OCI-LY3 (cell line): ENCODE measurements around the gene SMARCE1.
A peak's percentile ranks its signal among the peaks of the same experiment; 100 is the strongest.

Experiments used
- H2AFZ ChIP-seq: fragments of 200-600, 300-600 bp; shearing (Covaris generic); 2 replicates; pipeline ENCODE4 v1.6.0; 2014; ENCODE audit warnings: antibody characterized with exemption, low read depth, low read length
- H3K27ac ChIP-seq: fragments of 200-600, 300-600 bp; sonication (generic); 2 replicates; pipeline ENCODE4 v1.5.1; 2014; ENCODE audit warnings: mild to moderate bottlenecking, low read length, moderate library complexity, mixed read lengths
- H3K27me3 ChIP-seq: fragments of 200-600, 300-600 bp; sonication (generic); 2 replicates; pipeline ENCODE4 v1.6.1; 2014; ENCODE audit warnings: low read depth, low read length, mixed read lengths
- H3K36me3 ChIP-seq: fragments of 200-600, 300-600 bp; sonication (generic); replicated peaks from 2 replicates; pipeline ENCODE3; 2014; ENCODE audit warnings: low read depth, low read length, mixed read lengths
- H3K4me1 ChIP-seq: fragments of 300-600, 200-600 bp; sonication (generic); 2 replicates; pipeline ENCODE4 v1.6.1; 2014; ENCODE audit warnings: low read length, mixed read lengths
- H3K4me2 ChIP-seq: fragments of 200-600, 300-600 bp; sonication (generic); 2 replicates; pipeline ENCODE4 v1.6.1; 2014; ENCODE audit warnings: low read length, mixed read lengths
- H3K4me3 ChIP-seq: fragments of 300-600, 200-600 bp; sonication (generic); 2 replicates; pipeline ENCODE4 v1.5.1; 2014; ENCODE audit warnings: antibody characterized with exemption, mild to moderate bottlenecking, low read length, moderate library complexity
- H3K79me2 ChIP-seq: fragments of 300-600, 200-600 bp; shearing (Covaris generic); 2 replicates; pipeline ENCODE4 v1.6.1; 2014; ENCODE audit warnings: mild to moderate bottlenecking, low read length, mixed read lengths
- H3K9ac ChIP-seq: fragments of 300-600, 200-600 bp; shearing (Covaris generic); 2 replicates; pipeline ENCODE4 v1.6.0; 2014; ENCODE audit warnings: mild to moderate bottlenecking, low read length, moderate library complexity
- H3K9me3 ChIP-seq: fragments of 200-600, 300-600 bp; shearing (Covaris generic); 2 replicates; pipeline ENCODE4 v1.6.1; 2014; ENCODE audit warnings: low read length, mixed read lengths; ENCODE audit not compliant: insufficient read depth
- H4K20me1 ChIP-seq: fragments of 200-600, 300-600 bp; sonication (generic); 2 replicates; pipeline ENCODE4 v1.6.1; 2016; ENCODE audit warnings: low read length, mixed read lengths; ENCODE audit not compliant: insufficient read depth
- CTCF ChIP-seq: fragments of 200-600, 300-600 bp; sonication (generic); IDR thresholded peaks from 2 replicates; pipeline ENCODE4 v1.5.1; 2014; ENCODE audit warnings: antibody characterized with exemption, low read length, low read depth
- EZH2phosphoT487 ChIP-seq: fragments of 200-600 bp; shearing (Covaris generic); IDR thresholded peaks from 2 replicates; pipeline ENCODE4 v1.6.1; 2018; ENCODE audit warnings: antibody characterized with exemption, mixed run types, low read depth

The SMARCE1 gene

GRCh38 chr17:40621019-40621418 lies 26.6 kb downstream of the SMARCE1 start:
- Histone ChIP-seq H4K20me1 (no peaks in the 10 kb centered on the region), H3K4me3 (no peak overlapping the region), H3K4me2 (peak overlapping the region; percentile 60), H3K27me3 (no peaks in the 10 kb centered on the region), H3K4me1 (peaks cover 84% of the 10 kb centered on the region), H3K9me3 (no peaks in the 10 kb centered on the region), H3K79me2 (0 out of 2 replicates have a peak, but pooled peaks cover 7% of the 10 kb centered on the region), H3K9ac (peak overlapping the region; percentile 62; the same call in 1 of the 2 replicates), H3K27ac (no peak overlapping the region), H3K36me3 (no peaks in the 10 kb centered on the region), H2AFZ (no peak overlapping the region)
- TF ChIP-seq EZH2phosphoT487, result no peak
- no peak for TF ChIP-seq CTCF

- Histone ChIP-seq H3K79me2 (peaks cover 10% of the 10 kb centered on the region), H3K4me2 (peak overlapping the region; percentile 60), H3K36me3 (no peaks in the 10 kb centered on the region), H4K20me1 (no peaks in the 10 kb centered on the region), H3K27ac (peak overlapping the region; percentile 55), H3K4me1 (peaks cover 84% of the 10 kb centered on the region), H3K4me3 (peak overlapping the region; percentile 77), H3K9ac (peak overlapping the region; percentile 62), H3K9me3 (no peaks in the 10 kb centered on the region), H3K27me3 (no peaks in the 10 kb centered on the region), H2AFZ (0 out of 2 replicates have a peak overlapping the region, but pooled peaks have one; percentile 5)
- TF ChIP-seq EZH2phosphoT487, result no peak
- no peak for TF ChIP-seq CTCF
These were observed 28.6 kb downstream of the SMARCE1 start for GRCh38 chr17:40618754-40619625.

DNA sequence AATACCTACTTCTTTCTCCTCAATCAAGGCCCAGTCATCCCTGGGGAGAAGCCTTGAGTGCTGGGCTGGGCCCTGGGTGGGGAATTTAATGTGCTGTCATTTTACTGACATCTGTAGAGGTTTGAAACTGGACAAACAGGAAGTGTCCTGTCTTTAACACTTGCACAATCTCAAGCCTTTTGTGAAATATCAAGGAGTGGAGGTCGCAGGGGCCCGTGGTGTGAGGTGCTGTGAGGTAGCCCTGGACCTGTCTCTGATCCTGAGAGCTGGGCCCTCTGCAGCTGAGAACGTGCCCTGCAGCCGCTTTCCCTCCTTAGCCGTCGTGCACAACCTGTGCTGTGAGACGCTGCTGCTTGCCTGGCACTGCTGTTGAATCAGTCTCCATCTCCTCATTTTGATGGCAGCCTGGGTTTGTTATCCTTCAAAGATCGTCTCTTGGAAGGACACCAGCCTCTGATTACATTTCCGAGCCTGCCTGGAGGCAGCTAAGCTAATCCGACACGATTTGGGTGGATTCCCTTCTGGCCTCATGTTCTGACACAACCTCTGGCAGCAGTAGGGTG lies 29.9 kb downstream of the SMARCE1 start:
- Histone ChIP-seq H3K9me3 (no peaks in the 10 kb centered on the region), H3K4me3 (no peak overlapping the region), H2AFZ (no peak overlapping the region), H3K4me1 (peaks cover 84% of the 10 kb centered on the region), H3K79me2 (peaks cover 19% of the 10 kb centered on the region), H3K9ac (peak overlapping the region; percentile 6; the same call in 1 of the 2 replicates), H3K36me3 (no peaks in the 10 kb centered on the region), H3K27me3 (no peaks in the 10 kb centered on the region), H4K20me1 (no peaks in the 10 kb centered on the region), H3K4me2 (peak overlapping the region; percentile 2; the same call in 1 of the 2 replicates), H3K27ac (peak overlapping the region; percentile 99; the same call in 1 of the 2 replicates)
- TF ChIP-seq EZH2phosphoT487, result no peak
- TF ChIP-seq CTCF, result peak; percentile 12; the same call in 1 of the 2 replicates

DNA sequence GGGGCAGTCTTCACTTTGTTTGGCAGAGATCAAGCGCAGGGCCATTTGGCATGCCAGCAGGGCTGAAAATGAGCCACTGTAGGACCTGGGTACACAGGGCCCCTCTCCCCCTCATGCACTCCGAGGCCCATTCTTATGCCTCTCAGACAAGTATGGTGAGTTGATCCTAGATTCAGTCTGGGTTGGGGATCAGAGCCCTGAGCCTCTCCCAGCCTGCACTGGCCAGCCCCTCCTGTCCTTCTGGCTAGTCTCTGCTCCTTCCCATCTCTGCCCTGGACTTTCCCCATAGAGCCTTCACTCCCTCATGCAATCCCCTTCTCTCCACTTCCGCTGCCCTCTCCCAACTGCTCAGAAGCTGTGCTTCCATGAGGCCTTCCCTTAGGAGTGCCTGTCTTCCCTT lies 31.0 kb downstream of the SMARCE1 start:
- Histone ChIP-seq H3K27me3 (no peaks in the 10 kb centered on the region), H4K20me1 (no peaks in the 10 kb centered on the region), H3K36me3 (no peaks in the 10 kb centered on the region), H3K4me1 (peaks cover 89% of the 10 kb centered on the region), H3K9me3 (no peaks in the 10 kb centered on the region), H2AFZ (no peak overlapping the region), H3K4me3 (no peak overlapping the region), H3K27ac (peak overlapping the region; percentile 99), H3K9ac (peak overlapping the region; percentile 90), H3K79me2 (peaks cover 19% of the 10 kb centered on the region), H3K4me2 (peak overlapping the region; percentile 88)
- no peak for TF ChIP-seq CTCF
- TF ChIP-seq EZH2phosphoT487, result no peak
